Measurements from ENCODE around the gene STIM1.
A peak's percentile ranks its signal among the peaks of the same experiment; 100 is the strongest.
"Not testable (repeated sequence)": the region's sequence is repeated elsewhere in the genome, so short reads cannot be mapped to it uniquely, and the experiment has no call there.

STIM1 gene

DNA sequence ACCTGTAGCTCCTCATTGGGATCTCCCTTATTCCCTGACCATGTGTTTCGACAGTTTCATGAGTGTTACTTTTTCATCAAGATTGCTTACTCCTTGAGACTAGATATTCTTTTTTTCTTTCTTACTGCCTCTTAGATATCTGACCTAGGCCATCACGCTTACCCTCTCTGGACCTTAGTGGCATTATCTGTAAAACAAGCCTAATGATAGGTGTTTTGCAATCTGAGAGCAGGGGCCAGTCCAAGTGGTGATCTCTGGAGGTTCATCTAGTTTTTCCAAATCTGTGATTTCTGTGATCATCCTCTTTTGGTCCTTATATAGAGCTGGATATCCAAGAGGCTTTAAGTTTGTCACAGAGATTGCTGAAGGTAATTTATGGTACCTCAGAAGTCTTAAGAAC is 34.5 kb downstream of the STIM1 start:
- no peak for DNase-seq

DNA sequence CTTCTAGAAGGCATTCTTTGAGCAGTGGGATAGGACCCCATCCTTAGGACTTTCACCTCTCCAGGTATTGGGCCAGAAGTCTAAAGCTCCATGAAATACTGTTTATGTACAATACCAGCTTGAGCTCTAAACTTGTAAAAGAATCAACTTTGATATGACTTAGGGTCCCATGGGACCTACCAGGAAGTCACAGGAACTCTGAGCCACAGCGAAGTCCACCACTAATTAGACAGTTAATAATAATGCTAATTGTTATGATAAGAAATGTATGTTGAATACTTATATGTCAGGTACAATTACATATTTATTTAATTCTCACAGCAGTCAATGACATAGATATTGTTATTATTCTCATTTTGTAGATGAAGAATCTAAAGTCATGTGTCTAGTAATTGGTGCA is 35.3 kb downstream of the STIM1 start:
- no peak for DNase-seq

DNA sequence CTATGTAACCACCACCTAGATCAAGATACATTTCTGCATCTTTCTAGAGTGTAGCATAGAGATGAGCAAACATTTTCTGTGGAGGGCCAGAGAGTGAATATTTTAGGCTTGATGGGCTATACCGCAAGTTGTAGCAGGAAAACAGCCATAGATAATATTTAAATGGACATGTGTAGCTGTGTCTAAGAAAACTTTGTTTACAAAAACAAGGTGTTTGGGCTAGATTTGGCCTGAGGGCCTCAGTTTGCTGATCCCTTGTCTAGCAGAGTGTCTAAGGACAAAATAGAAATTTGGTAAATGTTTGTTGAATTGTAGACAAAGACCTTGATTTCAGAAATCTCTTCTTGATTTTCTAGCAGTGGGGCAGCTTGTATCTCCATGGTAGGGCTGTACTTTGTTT is 36.3 kb downstream of the STIM1 start:
- no peak for DNase-seq

DNA sequence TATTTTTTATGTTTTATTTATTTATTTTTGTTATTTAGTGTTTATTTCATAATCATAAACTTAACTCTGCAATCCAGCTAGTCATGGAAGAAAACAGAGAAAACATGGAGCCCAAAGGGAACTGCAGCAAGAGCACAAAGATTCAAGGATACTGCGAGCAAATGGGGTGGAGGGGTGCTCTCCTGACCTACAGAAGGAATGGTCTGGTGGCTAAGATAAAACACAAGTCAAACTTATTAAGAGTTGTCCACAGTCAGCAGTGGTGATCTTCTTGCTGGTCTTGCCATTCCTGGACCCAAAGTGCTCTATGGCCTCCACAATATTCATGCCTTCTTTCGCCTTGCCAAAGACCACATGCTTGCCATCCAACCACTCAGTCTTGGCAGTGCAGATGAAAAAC is 36.7 kb downstream of the STIM1 start:
- no peak for DNase-seq

DNA sequence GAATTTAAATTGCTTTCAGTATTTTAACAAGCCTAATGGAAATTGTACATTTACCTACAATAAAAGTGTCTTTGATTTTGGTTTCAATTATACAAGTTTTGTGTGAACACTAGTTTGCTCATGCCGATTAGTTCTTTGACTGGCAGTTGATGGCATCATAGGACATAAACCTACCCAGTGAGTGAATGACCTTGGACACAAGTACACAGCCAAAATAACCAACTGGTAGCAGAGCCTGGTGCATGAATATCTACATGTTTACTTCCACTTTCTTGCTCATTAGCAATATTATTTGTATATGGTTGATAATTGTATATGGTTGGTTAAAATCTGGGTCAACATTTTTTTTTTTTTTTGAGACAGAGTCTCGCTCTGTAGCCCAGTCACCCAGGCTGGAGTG is 37.8 kb downstream of the STIM1 start:
- DNase-seq = no peak

DNA sequence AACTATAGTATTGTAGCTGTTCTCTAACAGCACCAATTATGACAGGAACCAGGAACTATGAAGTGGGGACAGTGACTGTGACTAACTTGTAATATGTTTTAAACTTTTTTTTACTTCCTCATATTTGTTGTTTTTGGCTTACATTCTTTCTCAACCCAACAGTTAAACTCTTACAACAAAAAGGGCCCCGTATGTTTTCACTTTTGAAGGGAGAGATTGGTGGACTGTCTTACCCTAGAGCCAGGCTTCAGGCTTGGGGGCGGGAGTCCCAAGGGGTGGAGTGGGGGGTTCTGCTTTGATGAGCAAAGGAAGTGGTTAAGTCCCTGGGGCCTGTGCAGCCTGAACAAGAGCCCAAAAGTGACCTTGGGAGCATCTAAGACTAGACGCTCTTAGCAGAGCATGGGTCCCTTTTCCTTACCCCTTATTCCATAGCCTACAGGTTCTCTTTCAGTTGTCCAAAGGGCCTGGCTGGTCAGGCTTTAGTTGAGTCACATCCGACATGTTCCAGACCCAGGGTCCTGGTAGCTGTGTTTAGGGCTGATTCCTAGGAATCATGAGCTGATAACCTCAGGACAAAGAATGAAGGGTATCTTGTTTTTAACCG is 38.8 kb downstream of the STIM1 start:
- DNase-seq = no peak

DNA sequence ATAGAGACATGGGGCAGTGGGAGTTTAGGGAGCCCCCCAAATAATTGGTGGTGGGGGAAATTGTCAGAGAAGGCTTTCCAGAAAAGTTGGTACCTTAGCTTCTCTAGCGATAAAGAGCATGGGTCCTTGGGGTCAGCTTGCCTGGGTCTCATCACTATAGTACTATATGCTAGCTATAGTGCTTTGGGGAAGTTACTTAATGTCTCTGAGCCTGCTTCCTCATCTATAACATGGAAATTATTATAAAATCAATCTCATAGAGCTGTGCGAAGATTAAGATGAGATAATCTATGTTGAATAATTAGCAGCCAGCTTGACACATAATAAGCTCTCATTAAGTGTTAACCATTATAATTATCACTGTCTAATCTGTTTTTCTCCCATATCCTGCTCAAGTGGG is 41.2 kb downstream of the STIM1 start:
- no peak for DNase-seq

DNA sequence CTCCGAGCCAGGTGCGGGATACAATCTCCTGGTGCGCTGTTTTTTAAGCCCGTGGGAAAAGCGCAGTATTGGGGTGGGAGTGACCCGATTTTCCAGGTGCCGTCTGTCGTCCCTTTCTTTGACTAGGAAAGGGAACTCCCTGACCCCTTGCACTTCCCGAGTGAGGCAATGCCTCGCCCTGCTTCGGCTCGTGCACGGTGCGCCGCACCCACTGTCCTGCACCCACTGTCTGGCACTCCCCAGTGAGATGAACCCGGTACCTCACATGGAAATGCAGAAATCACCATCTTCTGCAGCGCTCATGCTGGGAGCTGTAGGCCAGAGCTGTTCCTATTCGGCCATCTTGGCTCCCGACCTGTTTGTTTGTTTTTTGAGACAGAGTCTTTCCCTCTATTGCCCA is 44.8 kb downstream of the STIM1 start:
- DNase-seq = not testable (repeated sequence)

DNA sequence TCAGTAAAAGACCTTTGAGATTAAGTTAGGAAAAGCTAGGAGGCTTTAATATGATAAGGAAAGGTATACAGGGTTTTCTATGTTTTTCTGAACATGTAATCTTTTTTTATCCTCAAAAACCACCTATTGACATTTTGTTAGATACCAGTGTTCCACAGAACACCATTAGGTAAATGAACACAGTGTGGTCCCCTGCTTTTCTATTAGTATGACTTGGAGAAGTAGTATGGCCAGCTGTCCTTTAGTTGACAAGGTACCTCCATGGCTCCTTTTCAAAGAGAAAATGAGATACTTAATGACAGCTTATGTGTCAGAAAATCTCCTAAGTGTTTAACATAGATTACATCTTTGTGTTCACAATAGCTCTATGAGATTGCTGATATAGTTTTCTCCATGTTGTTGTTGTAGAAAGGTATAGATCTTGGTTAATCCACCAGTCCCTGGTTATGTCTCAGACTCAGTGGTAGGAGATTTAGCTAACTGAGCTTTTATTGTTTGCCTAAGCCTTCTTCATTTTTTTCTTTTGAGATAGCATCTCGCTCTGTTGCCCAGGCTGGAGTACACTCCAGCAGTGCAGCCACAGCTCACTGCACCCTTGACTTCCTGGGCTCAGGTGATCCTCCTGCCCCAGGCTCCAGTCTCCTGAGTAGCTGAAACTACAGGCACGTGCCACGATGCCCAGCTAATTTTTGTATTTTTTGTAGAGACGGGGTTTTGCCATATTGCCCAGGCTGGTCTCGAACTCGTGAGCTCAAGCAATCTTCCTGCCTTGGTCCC is 46.0 kb downstream of the STIM1 start:
- DNase-seq = no peak

DNA sequence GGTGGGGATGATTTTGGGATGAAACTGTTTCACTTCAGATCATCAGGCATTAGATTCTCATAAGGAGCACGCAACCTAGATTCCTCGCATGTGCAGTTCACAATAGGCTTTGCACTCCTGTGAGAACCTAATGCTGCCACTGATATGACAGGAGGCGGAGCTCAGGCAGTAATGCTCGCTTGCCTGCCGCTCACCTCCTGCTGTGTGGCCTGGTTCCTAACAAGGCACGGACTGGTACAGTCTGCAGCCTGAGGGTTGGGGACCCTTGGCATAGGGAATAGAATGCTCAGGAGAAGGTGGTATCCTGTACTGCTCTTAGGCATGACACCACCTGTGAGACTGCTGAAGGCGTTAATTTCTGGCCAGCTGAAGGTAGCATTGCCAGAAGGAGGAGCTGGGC is 47.0 kb downstream of the STIM1 start:
- no peak for DNase-seq

DNA sequence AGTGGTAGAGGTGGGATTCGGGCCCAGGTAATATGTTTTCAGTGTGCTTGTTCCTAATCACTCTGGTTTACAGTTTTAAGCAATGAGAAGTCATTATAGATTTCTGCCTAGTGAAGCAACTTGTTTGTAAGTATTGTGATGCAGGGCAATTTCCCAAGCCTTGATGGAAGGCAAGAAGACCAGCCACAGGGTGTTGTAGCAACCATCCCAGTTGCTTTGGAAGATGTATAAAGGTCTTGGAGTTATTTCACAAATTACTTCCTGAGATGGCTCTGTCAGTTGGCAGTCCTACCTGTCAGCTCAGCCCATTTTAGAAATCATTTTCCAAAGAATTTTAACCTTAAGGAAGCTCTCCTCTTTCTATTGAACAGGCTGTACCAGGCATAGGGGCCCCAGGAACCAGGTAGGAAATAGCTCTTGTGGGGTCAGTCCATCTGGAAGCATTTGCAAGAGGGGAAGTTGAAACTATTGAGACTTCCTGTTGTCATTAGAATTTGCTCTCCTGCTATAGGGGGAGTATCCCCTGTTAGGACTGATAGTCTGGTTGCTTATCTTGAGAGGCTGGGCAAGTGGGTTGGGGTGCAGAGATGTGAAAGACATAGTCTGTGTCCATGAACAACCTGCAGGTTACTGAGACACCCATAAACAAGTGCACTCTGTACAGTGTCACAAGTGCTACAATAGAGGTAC is 47.9 kb downstream of the STIM1 start:
- no peak for DNase-seq

DNA sequence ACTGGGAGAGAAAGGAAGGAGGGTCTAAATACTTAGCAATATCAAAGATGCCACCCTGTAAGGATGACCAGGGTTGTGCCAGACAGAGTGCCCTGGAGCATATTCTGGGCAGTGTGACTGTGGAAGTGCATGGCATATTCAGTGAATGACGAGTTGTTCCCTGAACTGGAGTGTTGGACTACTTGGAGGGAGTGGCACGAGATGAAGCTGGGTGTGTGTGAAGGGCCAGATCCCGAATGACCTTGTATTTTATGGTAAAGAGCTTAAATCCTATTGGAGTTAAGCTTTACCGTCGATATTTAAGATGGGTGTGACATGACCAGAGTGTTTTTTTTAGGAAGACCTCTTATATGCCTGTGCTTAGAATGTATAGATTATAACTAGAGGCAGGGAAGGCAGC is 48.8 kb downstream of the STIM1 start:
- DNase-seq = no peak

DNA sequence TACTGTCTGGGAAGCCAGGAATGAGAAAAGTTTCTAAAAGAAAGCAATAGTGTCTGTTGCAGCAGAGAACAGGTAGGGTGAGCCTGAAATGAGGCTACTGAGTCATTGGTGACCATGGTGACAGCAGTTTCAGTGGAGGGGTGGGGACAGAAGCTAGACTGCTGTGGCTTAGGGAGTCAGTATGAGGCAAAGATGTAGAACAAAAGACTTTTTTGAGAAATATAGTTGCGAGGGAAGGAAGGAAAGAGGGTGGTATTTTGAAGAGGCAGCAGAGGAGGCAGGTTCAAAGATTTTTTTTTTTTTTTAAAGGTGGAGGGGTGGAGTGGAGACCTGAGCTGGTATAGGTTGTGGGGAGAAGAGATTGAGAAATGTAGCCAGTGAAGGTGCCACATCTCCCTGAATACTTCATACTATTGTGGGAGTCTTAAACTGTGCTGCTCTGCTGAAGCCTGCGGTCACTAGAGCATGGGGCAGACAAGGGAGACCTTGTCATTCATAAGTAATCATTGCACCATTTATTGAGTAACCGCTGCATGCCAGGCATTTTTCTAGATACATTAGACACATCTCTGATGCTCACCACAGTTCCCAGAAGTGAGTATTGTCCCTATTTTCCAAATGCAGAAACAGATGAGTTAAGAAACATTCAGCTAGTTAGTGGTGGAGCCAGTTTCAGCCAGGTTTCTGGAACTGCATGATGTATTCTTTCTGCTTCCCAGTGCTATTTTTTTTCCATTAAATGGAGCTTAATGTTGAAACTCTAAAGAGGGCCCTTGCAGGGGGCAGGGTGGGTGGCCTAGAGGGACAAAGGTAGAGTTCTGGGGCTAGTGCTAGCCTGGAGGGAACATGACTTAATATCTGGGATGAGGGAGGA is 49.9 kb downstream of the STIM1 start:
- DNase-seq = peak; percentile 77

DNA sequence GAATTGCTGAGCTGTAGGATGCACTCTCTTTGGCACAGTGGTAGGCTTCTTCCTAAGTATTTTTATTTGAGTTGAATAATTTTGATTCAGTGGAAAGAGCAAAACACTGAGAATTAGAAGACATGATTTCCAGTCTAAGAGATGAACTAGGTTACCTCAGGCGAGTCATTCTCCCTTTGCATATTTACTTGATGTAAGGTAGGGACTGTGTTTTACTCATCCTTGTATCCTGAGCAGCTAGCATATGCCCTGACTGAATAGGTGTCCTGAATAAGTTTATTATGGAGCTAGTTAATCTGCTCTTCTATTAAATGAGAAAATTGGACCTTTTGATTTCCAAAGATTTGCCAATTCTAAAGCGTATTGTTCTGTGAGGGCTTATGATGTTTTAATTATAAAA is 50.7 kb downstream of the STIM1 start:
- DNase-seq = no peak

DNA sequence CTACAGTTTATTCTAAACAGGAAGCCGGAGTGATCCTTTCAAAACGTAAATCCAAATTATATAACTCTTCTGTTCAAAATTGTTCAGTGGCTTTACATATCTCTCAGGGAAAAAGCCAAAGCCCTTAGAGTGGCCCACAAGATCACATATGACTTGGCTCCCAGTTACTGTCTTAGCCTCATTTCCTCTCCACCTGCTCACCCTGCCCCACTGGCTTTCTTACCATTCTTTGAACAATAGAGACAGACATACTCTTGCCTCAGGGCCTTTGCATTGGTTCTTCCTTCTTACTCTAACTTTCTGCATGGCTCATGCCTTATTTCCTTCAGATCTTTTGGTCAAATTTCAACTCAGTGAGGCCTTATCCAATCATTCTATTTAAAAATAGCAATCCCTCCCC is 52.1 kb downstream of the STIM1 start:
- no peak for DNase-seq

DNA sequence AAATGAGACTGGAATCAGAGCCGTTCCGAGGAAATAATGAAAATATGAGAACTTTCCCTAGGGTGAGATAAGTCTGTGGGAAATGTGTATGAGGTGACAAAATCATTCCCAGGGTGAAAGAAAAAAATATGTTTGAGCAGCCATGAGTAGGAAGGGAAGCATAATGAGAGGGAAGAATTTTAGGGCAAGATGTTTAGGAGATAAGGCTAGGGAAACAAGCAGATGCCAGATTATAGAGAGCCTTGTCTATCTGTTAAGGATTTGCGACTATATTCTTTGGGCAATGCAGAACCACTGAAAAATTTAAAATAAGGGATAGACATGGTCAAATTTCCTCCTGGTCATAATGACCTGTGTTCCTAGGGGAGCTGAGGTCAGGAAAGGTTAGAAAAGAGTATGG is 54.4 kb downstream of the STIM1 start:
- no peak for DNase-seq

DNA sequence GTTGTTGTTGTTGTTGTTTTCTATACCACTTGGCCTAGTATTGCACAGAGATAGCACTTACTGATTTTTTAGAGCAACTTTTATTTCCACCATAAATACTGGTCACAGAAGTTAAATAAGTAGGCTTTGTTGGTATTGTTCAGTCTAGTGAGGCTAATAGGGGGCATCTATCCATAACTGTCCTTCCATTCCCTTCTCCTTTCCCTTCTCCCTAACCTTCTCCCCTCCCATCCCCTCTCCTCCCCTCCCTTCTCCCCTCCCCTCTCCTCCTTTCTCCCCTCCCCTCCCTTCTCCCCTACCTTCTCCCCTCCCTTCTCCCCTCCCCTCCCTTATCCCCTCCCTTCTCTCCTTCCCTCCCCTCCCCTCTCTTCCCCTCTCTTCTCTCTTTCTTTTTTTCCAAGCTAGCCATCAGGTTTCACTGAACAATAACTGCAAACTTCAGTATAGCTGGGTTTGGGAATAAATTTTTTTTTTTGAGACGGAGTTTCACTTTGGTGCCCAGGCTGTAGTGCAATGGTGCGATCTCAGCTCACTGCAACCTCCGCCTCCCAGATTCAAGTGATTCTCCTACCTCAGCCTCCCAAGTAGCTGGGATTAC is 56.5 kb downstream of the STIM1 start:
- no peak for DNase-seq

DNA sequence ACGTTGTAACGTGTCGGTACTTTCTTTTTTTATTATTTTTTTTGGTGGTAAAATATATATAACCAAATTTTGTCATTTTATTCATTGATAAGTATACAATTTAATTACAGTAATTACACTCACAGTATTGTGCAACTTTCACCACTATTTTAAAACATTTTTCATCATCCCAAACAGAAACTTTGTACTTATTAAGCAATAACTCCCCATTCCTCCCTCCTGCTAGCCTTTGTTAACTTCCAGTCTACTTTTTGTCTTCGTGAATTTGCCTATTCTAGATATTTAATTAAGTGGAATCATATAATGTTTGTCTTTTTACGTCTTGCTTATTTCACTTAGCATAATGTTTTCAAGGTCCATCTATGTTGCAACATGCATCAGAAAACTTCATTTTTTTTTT is 58.5 kb downstream of the STIM1 start:
- DNase-seq = no peak

DNA sequence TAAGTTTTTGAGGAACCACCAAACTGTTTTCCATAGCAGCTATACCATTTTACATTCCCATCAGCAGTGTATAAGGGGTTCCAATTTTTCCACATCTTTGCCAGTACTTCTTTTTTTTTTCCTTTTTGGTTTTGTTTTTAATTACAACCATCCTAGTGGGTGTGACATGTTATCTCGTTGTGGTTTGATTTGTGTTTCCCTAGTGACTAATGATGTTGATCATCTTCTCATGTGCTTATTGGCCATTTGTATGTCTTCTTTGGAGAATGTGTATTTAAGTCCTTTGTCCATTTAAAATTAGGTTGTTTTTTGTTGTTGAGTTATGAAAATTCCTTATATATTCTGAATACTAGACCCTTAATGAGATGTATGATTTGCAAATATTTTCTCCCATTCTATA is 59.3 kb downstream of the STIM1 start:
- DNase-seq = peak; percentile 37

DNA sequence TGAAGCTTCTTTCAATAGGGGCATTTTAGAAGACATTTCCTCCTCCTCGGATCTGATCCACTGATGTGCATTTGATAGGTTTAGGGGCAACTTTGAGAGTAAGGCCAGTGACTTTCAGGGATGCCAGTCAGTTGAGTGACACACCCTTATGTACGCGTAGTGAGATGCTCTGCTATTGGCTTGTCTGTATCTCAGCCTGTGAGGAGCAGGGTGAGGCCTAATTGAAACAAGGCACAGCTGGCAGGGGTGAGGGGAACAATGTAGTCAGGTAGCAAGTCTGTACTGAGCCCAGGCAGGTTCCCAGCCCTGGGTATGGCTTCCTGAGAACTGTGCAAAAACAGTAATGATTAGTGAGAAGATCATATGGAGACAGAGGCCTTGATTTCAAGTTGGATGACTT is 61.5 kb downstream of the STIM1 start:
- no peak for DNase-seq

DNA sequence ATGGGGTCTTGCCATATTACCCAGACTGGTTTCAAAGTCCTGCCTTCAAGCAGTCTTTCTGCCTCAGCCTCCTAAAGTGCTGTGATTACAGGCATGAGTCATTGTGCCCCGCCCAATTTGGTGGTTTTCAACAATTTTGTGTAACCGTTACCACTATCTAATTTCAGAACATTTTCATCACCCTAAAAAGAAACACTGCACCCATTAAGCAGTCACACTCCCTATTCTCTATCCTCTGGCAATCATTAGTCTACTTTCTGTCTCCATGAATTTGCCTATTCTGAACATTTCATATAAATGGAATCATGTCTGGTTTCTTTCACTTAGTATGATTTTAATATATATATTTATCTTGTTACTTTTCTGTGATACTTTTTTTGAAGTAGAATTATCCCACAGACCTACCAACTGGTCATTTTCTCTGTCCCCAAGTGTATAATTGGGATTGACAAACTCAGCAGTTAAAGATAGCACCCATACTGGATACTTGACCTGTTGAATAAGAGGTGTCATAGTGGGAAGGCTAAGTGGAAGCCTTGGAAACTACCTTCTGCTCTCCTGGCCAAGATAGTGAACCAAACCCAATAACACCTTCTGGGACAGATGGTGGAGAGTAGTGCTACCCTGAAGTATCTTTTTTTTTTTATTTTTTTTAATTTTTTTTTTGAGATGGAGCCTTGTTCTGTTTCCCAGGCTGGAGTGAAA is 64.8 kb downstream of the STIM1 start:
- DNase-seq = peak; percentile 41

DNA sequence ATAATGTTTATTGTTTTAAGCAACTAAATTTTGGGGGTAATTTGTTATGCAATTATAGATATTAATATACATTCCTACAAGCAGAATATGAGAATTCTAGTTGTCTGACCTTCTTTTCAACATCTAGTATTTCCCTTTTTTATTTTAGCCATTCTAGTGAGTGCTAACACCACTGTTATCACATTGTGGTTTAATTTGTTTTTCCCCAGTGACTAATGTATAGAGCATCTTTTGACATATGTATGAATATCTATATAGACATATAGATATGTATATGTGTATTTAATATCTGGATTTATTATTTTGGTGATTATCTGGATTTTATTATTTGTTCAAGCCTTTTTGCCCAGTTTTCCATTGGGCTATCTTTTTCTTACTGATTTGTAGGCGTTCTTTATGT is 66.6 kb downstream of the STIM1 start:
- no peak for DNase-seq
